Endothelial cell (in vitro differentiated cells): ENCODE measurements around the gene DPP10. TPM values are rescaled to one million over a fixed set of nuclear protein-coding genes. Genes with fewer than 3 reads are reported as not detected.

Experiments used
- DNase-seq: peaks from one replicate; pipeline ENCODE4 v3.0.0; 2021; ENCODE audit warnings: low spot score
- H3K27ac Mint-ChIP-seq: one replicate; pipeline ENCODE4 v1.8.0; 2021; ENCODE audit warnings: mixed read lengths, inconsistent platforms; ENCODE audit not compliant: unreplicated experiment
- H3K27me3 Mint-ChIP-seq: one replicate; pipeline ENCODE4 v1.8.0; 2021; ENCODE audit warnings: mild to moderate bottlenecking, moderate library complexity, mixed read lengths, inconsistent platforms; ENCODE audit not compliant: unreplicated experiment
- H3K36me3 Mint-ChIP-seq: one replicate; pipeline ENCODE4 v1.8.0; 2021; ENCODE audit warnings: mild to moderate bottlenecking, low read depth, mixed read lengths, inconsistent platforms; ENCODE audit not compliant: unreplicated experiment
- H3K4me1 Mint-ChIP-seq: one replicate; pipeline ENCODE4 v1.8.0; 2021; ENCODE audit warnings: mild to moderate bottlenecking, mixed read lengths, inconsistent platforms; ENCODE audit not compliant: unreplicated experiment
- H3K4me3 Mint-ChIP-seq: one replicate; pipeline ENCODE4 v1.8.0; 2021; ENCODE audit warnings: mild to moderate bottlenecking, mixed read lengths, inconsistent platforms; ENCODE audit not compliant: unreplicated experiment
- H3K9me3 Mint-ChIP-seq: one replicate; pipeline ENCODE4 v1.8.0; 2021; ENCODE audit warnings: mixed read lengths, inconsistent platforms; ENCODE audit not compliant: unreplicated experiment
- CTCF ChIP-seq: fragments of 200-600 bp; sonication (generic); IDR thresholded peaks from one replicate; pipeline ENCODE4 v1.5.0; 2021; ENCODE audit warnings: antibody characterized with exemption; ENCODE audit not compliant: unreplicated experiment
- total RNA-seq: library from RNA; stranded (reverse); fragmentation: NEBNext Ultra II Directional; extraction: Animal tissue kit (Norgen Biotek cat#: 25700); gene quantifications from one replicate; pipeline ENCODE4 v1.2.1, GENCODE V29; 2021; ENCODE audit not compliant: unreplicated experiment

The DPP10 gene
- total RNA-seq, 1 donor from 2014 or later: 3.3 TPM

GRCh38 chr2:115807276-115807675 is 1364.8 kb downstream of the DPP10 start:
- DNase-seq: no peak
- no peaks in the 10 kb centered on the region for H3K27me3 Mint-ChIP-seq
- H3K4me1 Mint-ChIP-seq: no peaks in the 10 kb centered on the region
- no peaks in the 10 kb centered on the region for H3K9me3 Mint-ChIP-seq
- no peaks in the 10 kb centered on the region for H3K36me3 Mint-ChIP-seq
- H3K4me3 Mint-ChIP-seq: no peak overlapping the region
- no peak for TF ChIP-seq CTCF
- H3K27ac Mint-ChIP-seq: no peak overlapping the region

DNA sequence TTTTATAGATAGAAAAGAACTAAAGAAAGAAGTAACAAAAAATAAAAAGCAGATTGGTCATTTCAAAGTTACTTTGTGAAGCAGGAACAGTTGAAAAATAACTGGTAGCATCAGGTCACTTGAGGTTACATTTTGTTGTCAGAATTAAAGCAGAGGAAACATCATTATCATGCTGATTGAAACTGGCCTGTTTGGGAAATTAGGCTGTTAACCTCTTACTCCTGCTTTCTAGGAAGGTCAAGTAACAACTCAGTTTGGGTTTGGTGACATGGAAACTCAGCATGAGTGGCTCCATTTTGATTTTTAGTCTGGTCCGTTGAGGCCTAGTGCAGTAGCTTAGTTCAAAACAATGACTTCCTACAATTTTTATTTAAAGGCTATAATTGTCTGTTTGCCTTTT is 1383.5 kb downstream of the DPP10 start:
- no peak for TF ChIP-seq CTCF
- Mint-ChIP-seq H3K27me3 (no peaks in the 10 kb centered on the region), H3K9me3 (no peaks in the 10 kb centered on the region), H3K27ac (no peak overlapping the region), H3K4me3 (no peak overlapping the region), H3K4me1 (no peaks in the 10 kb centered on the region), H3K36me3 (no peaks in the 10 kb centered on the region)
- no peak for DNase-seq

DNA sequence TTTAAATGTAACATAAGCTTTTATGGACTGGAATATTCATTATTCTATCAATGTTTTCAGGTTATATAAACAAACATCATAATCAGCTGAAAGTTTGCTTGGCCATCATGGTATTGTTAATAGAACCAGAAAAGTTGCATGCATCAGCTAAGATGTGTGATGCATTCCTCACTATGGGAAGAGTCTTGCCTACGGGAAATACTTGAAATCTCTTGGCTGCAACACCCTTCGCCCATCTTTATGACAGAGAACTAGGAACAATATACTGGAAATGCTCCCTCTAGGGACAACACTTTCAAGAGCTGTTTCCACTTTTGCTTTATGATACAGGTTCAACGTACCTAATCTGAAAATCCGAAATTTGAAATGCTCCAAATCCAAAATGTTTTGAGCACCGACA is 1390.8 kb downstream of the DPP10 start:
- no peak for DNase-seq
- TF ChIP-seq CTCF: no peak

DNA sequence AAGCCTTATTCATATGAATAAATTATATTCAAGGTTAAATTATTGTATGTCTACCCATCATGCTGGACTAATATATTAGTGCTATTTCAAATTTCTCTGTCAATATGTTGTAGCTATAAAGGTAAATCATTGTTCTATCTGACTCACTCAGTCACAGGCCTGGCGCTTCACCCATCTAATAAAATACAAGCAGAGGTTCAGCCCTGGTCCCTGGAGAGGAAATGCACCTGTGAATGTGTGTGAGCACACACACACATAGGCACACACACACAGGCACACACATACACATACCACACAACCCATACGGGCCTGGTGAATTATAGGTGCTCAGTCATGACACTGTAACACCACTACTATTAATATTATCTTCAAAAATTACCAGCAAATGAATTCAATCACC is 1396.1 kb downstream of the DPP10 start:
- TF ChIP-seq CTCF: no peak
- no peak overlapping the region for H3K27ac Mint-ChIP-seq
- H3K4me3 Mint-ChIP-seq: no peak overlapping the region
- no peaks in the 10 kb centered on the region for H3K36me3 Mint-ChIP-seq
- no peak for DNase-seq
- no peaks in the 10 kb centered on the region for H3K4me1 Mint-ChIP-seq
- no peaks in the 10 kb centered on the region for H3K9me3 Mint-ChIP-seq
- no peaks in the 10 kb centered on the region for H3K27me3 Mint-ChIP-seq

More for the DNA sequence above, 1390.8 kb downstream of the DPP10 start:
- Mint-ChIP-seq H3K4me1 (no peaks in the 10 kb centered on the region), H3K27ac (no peak overlapping the region), H3K36me3 (no peaks in the 10 kb centered on the region), H3K9me3 (no peaks in the 10 kb centered on the region), H3K27me3 (no peaks in the 10 kb centered on the region), H3K4me3 (no peak overlapping the region)

GRCh38 chr2:115842306-115842705 is 1399.9 kb downstream of the DPP10 start:
- Mint-ChIP-seq H3K4me1 (no peaks in the 10 kb centered on the region), H3K27me3 (no peaks in the 10 kb centered on the region), H3K9me3 (no peaks in the 10 kb centered on the region), H3K27ac (no peak overlapping the region), H3K36me3 (no peaks in the 10 kb centered on the region), H3K4me3 (no peak overlapping the region)
- DNase-seq: no peak
- no peak for TF ChIP-seq CTCF
